ENCODE data around the gene TOLLIP. TPM values are rescaled to one million over a fixed set of nuclear protein-coding genes. Genes with fewer than 3 reads are reported as not detected.
A peak's percentile ranks its signal among the peaks of the same experiment; 100 is the strongest.
"Not testable (repeated sequence)": the region's sequence is repeated elsewhere in the genome, so short reads cannot be mapped to it uniquely, and the experiment has no call there.

TOLLIP gene
- total and polyA plus RNA-seq, 8 donors: 35.2 to 69.8 (median 45.7) TPM

GRCh38 chr11:1264444-1264843, 45.0 kb downstream of the TOLLIP start:
- H3K27ac ChIP-seq; H3K4me3 ChIP-seq; H3K36me3 ChIP-seq; FAIRE-seq; intact Hi-C loops (cut with DNase I); H3K27me3 ChIP-seq; H3K4me1 ChIP-seq; H3K9me3 ChIP-seq: not testable (repeated sequence)
- DNase-seq (peak in 3 of 6 donors; percentile 36 to 52 (median 41)), ATAC-seq (peak; percentile 18 to 37 (median 32))
- TF ChIP-seq, protein P1, sequence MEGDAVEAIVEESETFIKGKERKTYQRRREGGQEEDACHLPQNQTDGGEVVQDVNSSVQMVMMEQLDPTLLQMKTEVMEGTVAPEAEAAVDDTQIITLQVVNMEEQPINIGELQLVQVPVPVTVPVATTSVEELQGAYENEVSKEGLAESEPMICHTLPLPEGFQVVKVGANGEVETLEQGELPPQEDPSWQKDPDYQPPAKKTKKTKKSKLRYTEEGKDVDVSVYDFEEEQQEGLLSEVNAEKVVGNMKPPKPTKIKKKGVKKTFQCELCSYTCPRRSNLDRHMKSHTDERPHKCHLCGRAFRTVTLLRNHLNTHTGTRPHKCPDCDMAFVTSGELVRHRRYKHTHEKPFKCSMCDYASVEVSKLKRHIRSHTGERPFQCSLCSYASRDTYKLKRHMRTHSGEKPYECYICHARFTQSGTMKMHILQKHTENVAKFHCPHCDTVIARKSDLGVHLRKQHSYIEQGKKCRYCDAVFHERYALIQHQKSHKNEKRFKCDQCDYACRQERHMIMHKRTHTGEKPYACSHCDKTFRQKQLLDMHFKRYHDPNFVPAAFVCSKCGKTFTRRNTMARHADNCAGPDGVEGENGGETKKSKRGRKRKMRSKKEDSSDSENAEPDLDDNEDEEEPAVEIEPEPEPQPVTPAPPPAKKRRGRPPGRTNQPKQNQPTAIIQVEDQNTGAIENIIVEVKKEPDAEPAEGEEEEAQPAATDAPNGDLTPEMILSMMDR (IDR thresholded peaks at IDR 0.05): peak in 3 of 4 donors; percentile 15 to 31 (median 16)
- WGBS, 2 donors: 23 to 31% methylated on average over 3 of the region's 3 CpGs

- intact Hi-C loops (cut with DNase I): no loop called here
- Histone ChIP-seq H3K36me3 (no peaks in the 10 kb centered on the region), H3K4me3 (peak overlapping the region in 2 of 4 donors; percentile 29 to 48), H3K4me1 (peaks cover 4 to 8% (median 5%) of the 10 kb centered on the region in 3 donors), H3K27ac (peak overlapping the region in 2 of 4 donors; percentile 22 to 50), H3K27me3 (no peaks in the 10 kb centered on the region), H3K9me3 (no peaks in the 10 kb centered on the region)
- TF ChIP-seq, protein P1 (IDR thresholded peaks at IDR 0.05): no peak
- no peak for DNase-seq
- ATAC-seq: peak in 2 of 4 donors; percentile 3 to 9
- WGBS, 2 donors: 26 to 28% methylated on average over 7 of the region's 7 CpGs
- FAIRE-seq: no peak
Measured at GRCh38 chr11:1263010-1263409, 46.4 kb downstream of the TOLLIP start.

DNA sequence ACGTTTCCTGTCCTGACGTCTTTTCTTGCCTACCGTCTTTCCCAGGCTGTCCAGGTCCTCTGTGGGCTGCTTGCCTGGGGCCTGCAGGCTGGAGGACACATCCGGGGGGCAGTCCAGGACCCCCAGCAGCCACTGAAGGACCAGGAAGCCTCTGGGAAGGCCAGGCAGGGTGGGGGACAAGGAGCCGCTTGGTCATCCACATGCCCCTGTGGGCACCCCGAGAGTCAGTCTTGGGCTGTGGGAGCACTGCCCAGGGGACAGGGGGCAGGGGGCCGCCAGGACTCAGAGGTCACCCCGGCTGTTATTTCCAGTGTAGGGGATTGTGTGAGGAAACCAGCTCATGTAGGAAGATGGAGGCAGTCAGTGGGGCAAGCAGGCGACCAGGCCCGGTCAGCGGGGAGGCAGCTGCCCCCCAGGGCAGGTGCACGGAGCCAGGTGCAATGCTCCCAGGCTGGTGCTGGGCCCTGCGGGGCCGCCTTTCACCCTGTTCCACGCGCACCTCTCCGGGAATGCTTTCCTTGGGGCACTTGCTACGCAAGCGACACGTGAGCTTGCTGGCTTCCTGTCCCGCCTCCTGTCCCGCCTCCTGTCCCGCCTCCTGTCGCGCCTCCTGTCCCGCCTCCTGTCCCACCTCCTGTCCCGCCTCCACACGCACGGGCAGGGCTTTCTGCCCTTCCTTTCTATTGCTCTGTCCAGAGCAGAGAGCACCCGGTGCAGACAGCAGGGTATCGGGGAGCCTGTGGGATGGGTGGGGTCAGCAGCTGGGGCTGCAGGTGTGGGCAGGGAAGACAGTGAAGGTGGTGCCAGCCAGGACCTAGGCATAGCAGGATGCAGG, 47.0 kb downstream of the TOLLIP start:
- intact Hi-C loops (cut with DNase I): no loop called here
- Histone ChIP-seq H3K4me1 (peaks cover 4 to 8% (median 5%) of the 10 kb centered on the region in 3 donors), H3K4me3 (peak overlapping the region in 3 of 4 donors; percentile 18 to 48 (median 29)), H3K27me3 (no peaks in the 10 kb centered on the region), H3K9me3 (no peaks in the 10 kb centered on the region), H3K36me3 (no peaks in the 10 kb centered on the region), H3K27ac (peak overlapping the region; percentile 50 to 70 (median 52))
- DNase-seq: peak; percentile 86 to 97 (median 94)
- no peak for FAIRE-seq
- peak; percentile 93 to 98 (median 96) for ATAC-seq
- TF ChIP-seq, protein P1 (IDR thresholded peaks at IDR 0.05): no peak
- 11 to 12% methylated on average over 31 of the region's 31 CpGs for WGBS, 2 donors

- Histone ChIP-seq H3K27me3 (no peaks in the 10 kb centered on the region), H3K4me3 (no peak overlapping the region), H3K36me3 (no peaks in the 10 kb centered on the region), H3K4me1 (peaks cover 4 to 8% (median 5%) of the 10 kb centered on the region in 3 donors), H3K27ac (no peak overlapping the region), H3K9me3 (no peaks in the 10 kb centered on the region)
- DNase-seq: peak in 1 of 6 donors; percentile 77
- ATAC-seq: no peak
- intact Hi-C loops (cut with DNase I): no loop called here
- FAIRE-seq: no peak
- WGBS, 2 donors: 83 to 87% methylated on average over 31 to 39 of the region's 39 CpGs
- TF ChIP-seq, protein P1 (IDR thresholded peaks at IDR 0.05): no peak
Measured at GRCh38 chr11:1261241-1262071, 48.0 kb downstream of the TOLLIP start.

All from pancreas (tissue), 10 donors.